ENCODE data around the gene GAS2.
"Not testable (repeated sequence)": the region's sequence is repeated elsewhere in the genome, so short reads cannot be mapped to it uniquely, and the experiment has no call there.

Gene GAS2

GRCh38 chr11:22666325-22666687, at the start of gene GAS2:
Gene GAS2, plus strand, starts transcription at chr11:22666611. Its CDS starts 8,259 bp downstream, at chr11:22674870.
- DNase-seq (ENCODE audit: low read depth in 2 of 2): no peak

GRCh38 chr11:22617868-22618267, 48.5 kb upstream of the GAS2 start:
- DNase-seq (ENCODE audit: low read depth in 2 of 2): no peak

GRCh38 chr11:22624742-22625447, 41.5 kb upstream of the GAS2 start:
- peak in 1 of 2 donors; percentile 26 for DNase-seq (ENCODE audit: low read depth in 2 of 2)

GRCh38 chr11:22625448-22626287, 40.7 kb upstream of the GAS2 start, which contains the start of gene FANCF:
Gene FANCF, minus strand, starts transcription at chr11:22625823. Its CDS starts 13 bp downstream, at chr11:22625810.
- peak; percentile 80 to 86 for DNase-seq (ENCODE audit: low read depth in 2 of 2)

- DNase-seq (ENCODE audit: low read depth in 2 of 2): no peak
These were observed 39.7 kb upstream of the GAS2 start for GRCh38 chr11:22626573-22627239.

- DNase-seq (ENCODE audit: low read depth in 2 of 2): no peak
These were observed 39.0 kb upstream of the GAS2 start for GRCh38 chr11:22627421-22627820.

- no peak for DNase-seq (ENCODE audit: low read depth in 2 of 2)
These were observed 33.0 kb upstream of the GAS2 start for GRCh38 chr11:22633354-22633902.

- DNase-seq (ENCODE audit: low read depth in 2 of 2): no peak
These were observed 31.3 kb upstream of the GAS2 start for GRCh38 chr11:22634897-22635629.

GRCh38 chr11:22635689-22636088, 30.7 kb upstream of the GAS2 start:
- DNase-seq (ENCODE audit: low read depth in 2 of 2): no peak

- DNase-seq (ENCODE audit: low read depth in 2 of 2): no peak
These were observed 25.5 kb upstream of the GAS2 start for GRCh38 chr11:22640862-22641261.

GRCh38 chr11:22641559-22641958, 24.9 kb upstream of the GAS2 start:
- DNase-seq (ENCODE audit: low read depth in 2 of 2): no peak

- DNase-seq (ENCODE audit: low read depth in 2 of 2): not testable (repeated sequence)
These were observed 14.1 kb upstream of the GAS2 start for GRCh38 chr11:22652346-22652745.

- DNase-seq (ENCODE audit: low read depth in 2 of 2): no peak
These were observed 10.3 kb upstream of the GAS2 start for GRCh38 chr11:22656130-22656529.

GRCh38 chr11:22657101-22657694, 9.2 kb upstream of the GAS2 start:
- DNase-seq (ENCODE audit: low read depth in 2 of 2): no peak

GRCh38 chr11:22659783-22660182, 6.6 kb upstream of the GAS2 start:
- no peak for DNase-seq (ENCODE audit: low read depth in 2 of 2)

GRCh38 chr11:22666688-22667439, 453 bp downstream of the GAS2 start:
- DNase-seq (ENCODE audit: low read depth in 2 of 2): no peak

GRCh38 chr11:22668005-22668796, 1.8 kb downstream of the GAS2 start:
- DNase-seq (ENCODE audit: low read depth in 2 of 2): no peak

GRCh38 chr11:22669368-22669767, 3.0 kb downstream of the GAS2 start:
- DNase-seq (ENCODE audit: low read depth in 2 of 2): no peak

- DNase-seq (ENCODE audit: low read depth in 2 of 2): no peak
These were observed 4.4 kb downstream of the GAS2 start for GRCh38 chr11:22670830-22671229.
